Right hindlimb (tissue), 1 donor: ENCODE results near the gene DUSP23.
A peak's percentile ranks its signal among the peaks of the same experiment; 100 is the strongest.

ENCODE experiments used
- DNase-seq: peaks from one replicate; pipeline ENCODE4 v3.0.0-alpha.2; 2018

The DUSP23 gene

GRCh38 chr1:159786966-159787365 lies 6.2 kb downstream of the DUSP23 start:
- DNase-seq, result no peak

DNA sequence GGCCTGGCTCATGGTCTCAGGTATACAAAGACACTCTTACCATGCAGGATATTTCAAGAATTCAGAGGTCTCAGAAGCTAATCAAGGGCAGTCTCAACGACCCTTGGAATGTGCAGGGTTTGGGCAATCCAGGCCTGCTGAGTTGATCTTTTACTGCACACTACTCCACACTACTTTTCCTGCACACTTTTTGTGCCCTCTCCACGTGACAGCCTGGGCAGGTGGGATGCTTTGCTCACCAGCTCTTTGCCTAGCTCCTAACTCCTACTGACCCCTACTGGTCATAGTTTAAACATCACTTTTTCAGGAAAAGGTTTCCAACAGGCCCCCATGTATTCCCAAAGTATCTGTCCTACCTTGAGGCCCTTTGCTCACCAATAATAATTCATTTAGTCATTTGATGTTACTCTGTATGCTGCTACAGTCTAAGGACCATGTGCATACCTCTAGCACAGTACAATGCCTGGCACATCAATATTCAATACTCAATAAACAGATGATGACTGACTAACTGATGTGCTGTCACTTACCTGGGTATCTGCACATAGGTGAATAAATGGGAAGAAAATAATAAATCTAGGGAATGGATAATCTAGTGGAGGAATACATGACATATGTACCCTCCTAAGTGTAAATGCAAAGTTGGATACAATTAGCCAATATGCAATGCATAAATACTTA lies 9.6 kb downstream of the DUSP23 start:
- DNase-seq, result no peak

GRCh38 chr1:159791031-159791430 lies 10.3 kb downstream of the DUSP23 start:
- no peak for DNase-seq

GRCh38 chr1:159791461-159791860 lies 10.7 kb downstream of the DUSP23 start:
- DNase-seq, result no peak

GRCh38 chr1:159795534-159795933 lies 14.8 kb downstream of the DUSP23 start:
- no peak for DNase-seq

DNA sequence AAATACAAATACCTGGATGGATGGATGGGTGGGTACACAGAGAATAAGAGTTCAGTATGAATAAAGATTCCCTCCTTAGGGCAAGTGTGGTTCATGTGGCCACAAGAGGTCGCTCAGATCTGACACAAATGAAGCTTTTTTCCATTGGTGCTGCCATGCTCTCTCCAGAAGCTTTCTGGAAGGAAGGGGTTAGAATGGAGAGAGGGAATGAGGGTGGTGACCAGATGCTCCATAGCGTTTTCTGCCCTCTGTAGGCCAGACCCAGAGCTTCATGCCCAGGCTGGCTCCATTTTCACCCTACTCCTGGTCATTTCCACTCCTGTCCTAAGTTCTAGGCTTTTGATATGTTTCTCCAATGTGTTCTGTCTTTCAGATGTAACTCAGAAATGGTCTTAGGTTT lies 18.1 kb downstream of the DUSP23 start:
- DNase-seq, result peak; percentile 62

GRCh38 chr1:159799446-159799985 lies 18.8 kb downstream of the DUSP23 start:
- no peak for DNase-seq

DNA sequence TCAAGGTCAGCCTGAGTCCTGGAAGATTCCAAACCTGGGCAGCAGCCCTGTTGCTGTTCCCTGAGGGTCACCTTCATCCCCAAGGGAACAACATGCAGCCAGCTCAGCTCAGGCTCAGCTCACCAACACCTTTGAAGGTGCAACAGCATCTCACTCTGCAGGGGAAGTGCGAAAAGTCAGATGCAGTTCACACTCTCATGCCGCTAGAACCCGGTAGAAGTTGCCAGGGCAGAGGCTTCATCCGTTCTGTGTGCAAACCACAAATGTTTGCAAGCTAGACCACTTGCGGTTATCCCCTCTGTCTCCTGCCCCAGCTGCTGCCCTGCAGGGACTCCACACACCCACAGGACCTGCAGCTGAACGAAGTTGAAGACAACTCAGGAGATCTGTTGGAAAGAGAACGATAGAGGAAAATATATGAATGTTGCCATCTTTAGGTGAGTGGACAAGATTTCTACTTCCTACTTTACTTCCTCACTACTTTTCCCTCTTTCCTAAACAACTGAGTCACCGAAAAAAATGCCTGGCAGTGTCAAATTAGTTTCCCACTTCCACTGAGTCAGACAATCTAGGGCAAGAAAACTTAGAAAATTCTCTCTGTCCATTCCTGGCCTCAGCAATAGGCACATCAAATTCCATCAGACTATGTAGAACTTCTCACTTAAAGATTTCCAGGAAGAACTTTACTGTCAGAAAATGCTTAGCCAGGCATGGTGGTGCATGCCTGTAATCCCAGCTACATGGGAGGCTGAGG lies 19.6 kb downstream of the DUSP23 start:
- no peak for DNase-seq

DNA sequence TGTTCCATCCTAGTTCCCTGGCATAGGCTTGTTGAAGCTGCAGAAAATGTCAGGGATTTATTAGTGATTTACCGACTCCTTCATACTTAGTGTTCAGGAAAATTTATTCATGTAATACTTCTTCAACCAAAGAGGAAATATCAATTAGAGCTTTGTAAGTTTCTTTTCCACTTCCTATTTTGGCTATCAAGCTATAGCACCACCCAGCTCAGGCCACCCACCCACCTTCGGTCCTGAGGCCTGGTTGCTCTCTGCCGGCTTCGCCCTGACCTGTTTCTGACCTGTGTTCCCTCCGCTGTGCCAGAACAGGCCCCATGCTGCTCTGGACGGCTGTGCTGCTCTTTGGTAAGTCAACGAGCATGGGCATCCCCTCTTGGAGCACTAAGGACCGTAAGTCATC lies 21.3 kb downstream of the DUSP23 start, which contains the start of gene FCRL6:
Gene FCRL6 (plus strand): TSS at position 250 of the 400 bp plus-strand sequence. CDS start 65 bp downstream, at position 315.
- no peak for DNase-seq

DNA sequence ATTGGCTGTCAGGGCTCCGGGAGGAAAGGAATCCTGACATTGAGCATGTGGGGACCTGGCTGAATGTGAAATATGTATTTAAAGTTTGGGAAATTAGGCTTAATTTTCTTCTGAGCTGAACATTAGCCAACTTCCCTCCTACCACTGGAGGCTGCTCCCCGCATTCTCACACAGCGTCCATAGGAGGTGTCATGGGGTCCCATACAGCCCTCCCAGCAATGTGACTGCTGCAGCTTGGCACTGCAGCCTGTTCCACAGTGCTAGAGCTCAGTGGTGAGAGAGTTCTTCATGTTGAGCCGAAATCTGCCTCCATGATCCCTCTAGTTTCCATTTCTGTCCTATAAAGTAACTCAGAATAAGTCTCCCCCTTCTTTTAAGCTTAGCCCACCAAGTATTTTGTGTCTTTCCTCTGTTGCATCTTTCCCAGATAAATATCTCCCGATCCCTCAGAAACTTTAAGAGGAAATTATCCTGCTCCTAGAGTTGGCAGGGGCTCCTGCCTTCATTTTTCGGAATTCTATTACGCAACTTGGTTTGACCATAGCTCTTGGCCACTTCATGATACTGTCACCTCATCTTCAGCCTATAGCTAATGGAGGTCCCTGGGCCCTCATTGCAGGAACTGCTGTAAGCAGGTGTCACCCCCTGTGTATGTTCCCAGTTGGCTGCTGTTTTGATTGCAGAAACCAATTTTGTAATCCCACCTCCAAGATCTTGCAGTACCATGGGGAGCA lies 23.4 kb downstream of the DUSP23 start:
- no peak for DNase-seq

GRCh38 chr1:159804924-159805323 lies 24.2 kb downstream of the DUSP23 start:
- DNase-seq, result no peak

DNA sequence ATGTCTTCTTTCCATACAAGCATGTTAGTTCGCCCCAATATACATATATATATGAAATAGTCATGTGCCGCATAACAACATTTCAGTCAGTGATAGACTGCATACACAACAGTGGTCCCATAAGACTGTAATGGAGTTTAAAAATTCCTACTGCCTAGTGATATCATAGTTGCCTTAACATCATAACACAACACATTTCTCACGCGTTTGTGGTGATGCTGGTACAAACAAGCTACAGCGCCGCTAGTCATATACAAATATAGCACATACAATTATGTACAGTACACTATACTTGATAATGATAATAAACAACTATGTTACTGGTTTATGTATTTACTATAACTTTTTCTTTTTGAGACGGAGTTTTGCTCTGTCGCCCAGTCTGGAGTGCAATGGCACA lies 35.2 kb downstream of the DUSP23 start:
- no peak for DNase-seq

- DNase-seq, result no peak
Observed at GRCh38 chr1:159817276-159818041, 36.7 kb downstream of the DUSP23 start.

DNA sequence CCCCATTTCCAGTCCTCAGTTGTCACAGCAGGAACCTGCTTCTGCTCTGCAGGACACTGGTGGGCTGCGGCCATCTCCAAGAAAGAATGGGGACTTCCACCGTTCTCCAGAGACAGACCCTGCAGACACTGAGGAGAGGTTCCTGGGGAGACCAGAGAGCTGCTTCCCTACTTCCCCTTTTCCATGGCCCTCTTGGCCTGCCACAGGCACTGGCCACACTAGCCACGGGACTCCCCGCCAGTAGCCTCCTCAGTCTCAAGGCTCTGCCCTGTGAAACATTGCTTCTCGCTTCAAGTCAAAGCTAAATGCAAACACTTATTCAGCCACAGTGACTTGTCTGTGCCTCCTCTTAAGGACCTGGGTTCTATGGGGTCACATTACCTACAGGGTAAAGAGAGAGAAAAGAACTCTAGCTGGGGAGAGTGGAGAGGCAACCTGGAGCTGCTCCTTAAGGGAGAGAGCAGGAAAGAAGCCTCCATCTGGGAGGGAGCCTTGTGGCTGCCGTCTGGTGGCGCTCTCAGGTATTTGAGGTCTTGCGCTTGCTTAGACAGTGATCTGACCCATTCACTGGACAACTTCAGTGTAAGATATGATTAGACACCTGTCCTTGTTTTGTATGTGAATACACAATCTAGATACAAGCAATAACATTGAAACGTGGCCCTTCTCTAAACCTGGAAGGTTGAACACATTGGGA lies 40.6 kb downstream of the DUSP23 start:
- DNase-seq, result no peak

DNA sequence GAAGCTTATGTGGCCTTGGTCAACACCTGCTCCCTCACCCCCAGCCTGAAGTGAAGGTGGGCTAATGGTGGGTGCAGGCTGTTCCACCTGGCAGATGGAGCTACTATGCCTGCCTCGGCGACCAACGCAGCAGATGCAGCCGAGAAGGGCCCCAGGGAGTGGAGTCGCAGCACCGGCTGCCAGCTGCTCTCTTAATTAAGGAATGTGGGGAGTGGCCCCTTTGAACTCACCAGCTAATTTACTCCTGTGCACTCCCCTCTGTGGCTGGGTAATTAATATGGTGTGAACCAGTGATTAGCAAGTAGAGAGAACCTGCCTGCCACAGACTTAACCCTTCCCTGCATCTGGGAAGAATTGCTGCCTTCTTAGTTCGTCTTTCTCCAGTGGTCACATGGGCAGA lies 42.6 kb downstream of the DUSP23 start:
- no peak for DNase-seq

- DNase-seq, result no peak
Observed at GRCh38 chr1:159825564-159825963, 44.8 kb downstream of the DUSP23 start.

DNA sequence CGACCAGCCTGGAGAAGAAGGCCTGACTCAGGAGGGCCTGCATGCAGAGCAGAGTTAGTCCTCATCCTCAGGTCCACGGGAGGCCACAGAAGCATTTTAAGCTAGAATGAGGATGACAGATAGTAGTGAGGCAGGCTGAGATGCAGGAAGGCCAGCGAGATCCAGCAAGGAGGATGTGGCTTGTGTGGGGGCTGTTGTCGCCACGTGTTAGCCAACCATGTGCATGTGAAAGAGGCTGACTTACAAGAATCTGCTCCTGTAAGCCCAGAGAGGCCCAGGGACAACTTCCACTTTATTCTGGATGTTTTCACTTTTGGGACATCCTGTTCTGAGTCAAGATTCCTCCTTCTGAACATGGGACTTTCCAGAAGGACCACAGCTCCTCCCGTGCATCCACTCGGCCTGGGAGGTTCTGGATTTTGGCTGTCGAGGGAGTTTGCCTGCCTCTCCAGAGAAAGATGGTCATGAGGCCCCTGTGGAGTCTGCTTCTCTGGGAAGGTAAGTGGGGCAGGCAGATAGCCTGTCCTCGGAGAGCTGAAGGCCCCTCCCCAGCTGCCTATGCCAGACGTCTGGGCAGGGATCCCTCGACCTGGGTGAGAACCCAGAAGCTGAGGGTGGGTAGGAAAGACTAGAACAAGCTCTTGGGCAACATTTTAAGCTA lies 45.8 kb downstream of the DUSP23 start, which contains the start of gene SLAMF8:
Gene SLAMF8 (plus strand): TSS at position 433 of the 661 bp plus-strand sequence. CDS start 26 bp downstream, at position 459.
- DNase-seq, result no peak

DNA sequence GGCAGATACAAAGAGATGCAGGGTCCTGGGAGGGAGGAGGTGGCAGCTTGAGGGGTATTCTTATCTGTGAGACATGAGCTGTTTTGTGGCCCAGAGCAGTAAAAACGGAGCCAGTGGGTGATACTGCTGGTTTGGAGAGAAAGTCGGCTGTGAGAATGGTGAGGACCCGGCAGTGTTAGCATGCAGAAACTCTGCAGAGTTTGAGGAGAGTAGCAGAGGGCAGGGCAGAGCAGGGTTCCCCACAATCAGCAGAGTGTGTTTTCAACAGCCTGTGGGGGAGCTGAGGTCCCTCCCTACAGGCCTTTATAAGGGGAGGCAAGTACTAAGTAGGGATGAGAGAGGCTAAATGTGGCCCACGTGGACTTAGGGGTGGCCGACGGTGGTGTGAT lies 46.3 kb downstream of the DUSP23 start:
- DNase-seq, result no peak

GRCh38 chr1:159827549-159827948 lies 46.8 kb downstream of the DUSP23 start:
- no peak for DNase-seq

- no peak for DNase-seq
Observed at GRCh38 chr1:159828176-159828575, 47.4 kb downstream of the DUSP23 start.

GRCh38 chr1:159828581-159829272 lies 48.0 kb downstream of the DUSP23 start:
- no peak for DNase-seq
